NCI-H510A (cell line): ENCODE data around the gene GRB10.

Experiments used
- DNase-seq: peaks from one replicate; lab custom pipeline; 2025; lab: John Stamatoyannopoulos, UW

GRB10 gene

GRCh38 chr7:50669890-50670289 lies 112.8 kb downstream of the GRB10 start:
- no peak for DNase-seq

GRCh38 chr7:50667789-50668226 lies 114.9 kb downstream of the GRB10 start:
- no peak for DNase-seq

DNA sequence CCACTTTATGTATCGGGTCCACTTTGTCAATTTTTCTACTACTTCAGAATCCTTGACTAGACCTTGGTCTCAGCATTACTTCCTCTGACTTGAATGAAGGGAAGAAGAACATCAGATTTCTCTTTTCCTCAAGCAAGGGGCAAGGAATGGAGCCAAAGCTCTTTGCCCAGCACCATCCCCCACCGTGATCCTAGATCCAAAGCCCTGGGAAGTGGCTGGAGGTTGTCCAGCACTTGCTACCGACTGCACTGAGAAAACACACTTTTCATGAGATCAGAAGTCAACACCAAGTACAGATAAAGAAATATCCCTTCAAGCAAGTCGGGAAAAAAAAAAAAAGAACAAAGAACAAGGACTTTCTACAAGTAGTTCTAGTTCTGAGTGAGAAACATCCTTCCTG lies 115.4 kb downstream of the GRB10 start:
- no peak for DNase-seq

DNA sequence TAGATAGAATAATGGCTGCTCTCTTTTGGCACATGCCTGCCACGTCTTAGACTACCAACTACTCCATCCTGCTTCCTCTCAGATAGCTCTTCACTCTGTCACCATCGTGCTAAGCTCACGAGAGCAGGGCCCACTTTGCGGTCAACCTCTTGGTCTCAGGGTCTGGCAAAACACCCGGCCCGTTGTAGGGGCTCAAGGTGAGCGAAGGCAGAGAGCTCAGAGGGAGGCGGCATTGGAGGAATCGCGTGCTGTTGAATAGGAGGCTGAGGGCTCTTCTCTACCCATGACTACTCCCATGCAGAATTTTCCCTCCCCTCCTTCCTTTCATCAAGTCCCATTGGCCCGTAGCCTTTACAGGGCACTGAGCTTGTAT lies 116.6 kb downstream of the GRB10 start:
- DNase-seq: no peak

DNA sequence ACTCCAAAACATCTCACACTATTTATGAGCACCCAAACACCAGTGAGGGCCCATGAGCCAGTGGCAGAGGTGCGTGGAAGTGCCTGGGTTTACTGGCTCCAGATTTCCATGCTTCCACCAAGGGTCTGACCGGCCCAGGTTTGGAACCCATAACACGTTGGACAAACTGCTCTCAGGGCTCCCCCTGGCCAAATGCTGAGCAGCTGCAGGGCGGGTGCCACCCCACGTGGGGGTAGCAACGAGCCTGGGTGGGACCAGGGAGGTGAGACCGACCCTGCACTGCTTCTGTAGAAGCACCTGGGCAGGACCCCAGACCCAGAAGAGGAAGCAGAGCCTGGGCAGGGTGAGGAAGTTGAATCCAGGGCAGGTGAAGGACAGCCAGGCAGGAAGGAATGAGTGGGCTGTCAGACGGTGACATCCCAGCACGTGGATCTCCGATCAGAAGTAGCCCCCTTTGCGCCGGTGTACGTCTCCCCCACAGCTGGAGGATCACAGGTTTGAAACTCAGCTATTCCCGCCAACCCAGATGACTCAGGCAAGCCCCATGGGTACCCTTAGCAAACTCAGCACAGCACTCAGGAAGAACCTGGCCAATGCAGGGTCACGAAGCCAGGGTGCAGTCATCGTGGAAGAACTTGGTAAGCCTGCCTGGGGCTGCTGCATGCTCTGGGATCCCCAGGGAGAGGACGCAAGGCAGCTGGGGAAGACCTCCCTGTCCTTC lies 117.1 kb downstream of the GRB10 start:
- no peak for DNase-seq

DNA sequence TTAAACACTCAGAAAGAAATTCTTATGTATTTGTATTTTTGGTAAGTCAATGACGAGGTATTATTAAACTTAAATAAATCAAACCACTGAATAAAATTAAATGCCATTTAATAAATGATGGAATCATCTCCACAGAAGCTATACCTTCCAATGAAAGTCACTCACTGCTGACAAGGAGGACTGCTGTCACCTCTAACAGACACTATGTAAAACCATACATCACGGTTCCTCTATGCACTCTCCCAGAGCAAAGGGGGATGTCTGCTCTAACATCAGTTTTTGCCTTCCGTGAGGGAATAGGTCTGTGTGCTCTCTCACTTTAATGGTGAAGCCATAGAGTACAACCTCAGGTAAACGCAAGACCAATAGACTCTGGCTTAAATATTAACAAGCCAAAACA lies 117.8 kb downstream of the GRB10 start:
- DNase-seq: no peak

DNA sequence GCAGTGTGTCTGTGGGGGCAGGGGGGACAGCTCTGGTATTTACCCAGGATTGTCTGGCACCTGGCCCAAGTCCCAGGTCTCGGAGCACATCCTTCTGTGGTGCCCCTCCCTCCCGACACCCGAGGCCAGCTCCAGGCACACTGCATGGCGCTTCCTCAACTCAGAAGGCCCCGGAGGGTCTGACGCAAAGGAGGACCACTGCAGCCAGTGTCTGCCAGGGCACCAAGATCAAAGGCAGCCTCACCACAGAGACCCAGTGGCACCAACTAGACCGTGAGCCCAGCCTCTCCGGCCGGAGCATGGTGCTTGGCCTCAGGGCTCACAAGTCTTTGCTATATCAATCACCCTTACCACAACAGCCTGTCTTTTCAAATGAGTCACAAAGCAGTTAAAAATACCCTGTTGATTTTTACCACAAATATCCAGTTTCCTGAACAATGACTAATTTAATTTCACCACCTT lies 118.2 kb downstream of the GRB10 start:
- no peak for DNase-seq

GRCh38 chr7:50663396-50664102 lies 119.1 kb downstream of the GRB10 start:
- DNase-seq: no peak

DNA sequence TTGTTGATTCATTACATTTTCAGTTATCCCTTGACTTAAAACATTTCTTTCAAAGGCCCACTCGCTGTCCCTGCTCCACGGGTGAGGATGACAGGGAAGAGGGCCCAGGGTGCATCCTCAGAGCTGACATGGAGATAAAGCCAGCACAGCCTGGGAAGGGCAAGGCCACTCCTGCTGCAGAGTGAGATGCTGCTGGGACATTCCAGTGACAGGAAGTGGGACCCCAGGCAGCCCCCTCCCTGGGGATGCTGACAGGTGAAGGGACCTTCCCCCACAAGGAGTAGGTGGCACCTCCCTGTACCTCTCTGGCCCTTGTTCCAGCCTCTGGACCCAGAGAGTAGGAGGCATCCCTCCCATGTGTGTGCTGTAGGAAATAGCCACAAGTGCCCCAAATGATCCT lies 119.7 kb downstream of the GRB10 start:
- no peak for DNase-seq

- DNase-seq: no peak
Observed at GRCh38 chr7:50662041-50662694, 120.5 kb downstream of the GRB10 start.

DNA sequence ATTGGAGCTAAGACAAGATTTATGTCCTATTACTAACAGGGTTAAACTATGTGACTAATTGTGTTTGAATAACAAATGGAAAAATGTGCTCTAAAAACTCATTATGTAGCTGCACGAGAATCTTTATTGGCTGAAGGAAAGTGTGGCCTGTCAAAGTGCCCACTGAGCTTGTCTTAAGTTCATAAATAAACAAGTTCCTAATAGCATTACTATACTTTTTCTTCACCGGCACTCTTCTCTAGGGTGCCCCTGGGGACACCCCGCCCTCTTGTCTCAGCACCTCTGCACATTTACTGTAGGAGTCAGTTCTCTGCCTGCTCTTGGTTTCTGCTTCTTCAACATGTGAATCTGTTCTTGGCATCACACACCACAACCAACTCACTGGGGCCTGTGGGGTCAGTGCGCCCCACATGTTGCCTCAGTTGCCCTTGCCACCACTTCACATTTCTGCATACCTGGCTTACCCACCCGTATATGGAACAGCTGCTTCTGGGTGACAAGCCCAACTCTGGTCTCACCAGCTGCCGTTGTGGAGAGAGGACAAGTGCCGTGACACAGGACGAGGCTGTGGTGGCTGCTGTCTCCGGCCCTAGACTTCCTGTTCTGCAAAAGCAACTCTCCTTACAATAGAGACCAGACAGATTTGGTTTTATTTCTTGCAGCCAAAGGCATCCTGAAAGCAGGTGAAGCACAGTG lies 121.2 kb downstream of the GRB10 start:
- no peak for DNase-seq

- no peak for DNase-seq
Observed at GRCh38 chr7:50660830-50661175, 121.9 kb downstream of the GRB10 start.

DNA sequence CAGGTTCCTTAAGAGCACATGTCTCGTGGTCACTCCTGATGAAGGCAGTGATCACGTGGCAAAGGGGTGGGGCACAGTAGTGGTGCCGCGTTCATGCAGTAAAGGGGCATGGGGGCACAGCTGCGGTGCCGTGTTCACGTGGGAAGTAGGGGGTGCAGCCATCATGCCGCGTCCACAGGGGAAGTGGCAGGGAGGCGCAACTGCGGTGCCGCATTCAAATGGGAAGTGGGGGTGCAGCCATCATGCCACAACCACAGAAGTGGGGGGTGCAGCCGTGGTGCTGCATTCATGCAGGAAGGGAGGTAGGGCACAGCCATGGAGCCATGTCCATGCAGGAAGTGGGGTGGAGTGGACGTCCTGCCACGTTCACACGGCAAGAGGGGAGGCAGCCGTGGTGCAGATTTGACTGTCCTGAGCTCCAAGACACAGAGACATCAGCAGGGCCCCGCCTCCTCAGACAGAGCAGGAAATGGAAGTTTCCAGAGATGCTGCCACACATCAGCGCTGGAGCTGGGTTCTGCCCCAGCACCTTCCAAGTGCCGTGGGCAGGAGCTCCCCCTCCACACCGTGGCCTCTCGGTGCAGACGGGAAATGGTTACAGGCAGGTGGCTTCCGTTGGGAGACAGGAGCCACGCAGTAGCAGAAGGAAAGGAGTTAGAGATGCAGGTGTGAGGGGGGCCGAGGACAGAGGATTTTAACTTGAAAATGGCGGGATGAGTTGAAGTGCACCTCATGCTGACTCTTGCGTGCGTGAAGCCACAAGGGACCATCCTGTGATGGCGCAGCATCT lies 122.5 kb downstream of the GRB10 start:
- no peak for DNase-seq

GRCh38 chr7:50659329-50659965 lies 123.2 kb downstream of the GRB10 start:
- DNase-seq: no peak

DNA sequence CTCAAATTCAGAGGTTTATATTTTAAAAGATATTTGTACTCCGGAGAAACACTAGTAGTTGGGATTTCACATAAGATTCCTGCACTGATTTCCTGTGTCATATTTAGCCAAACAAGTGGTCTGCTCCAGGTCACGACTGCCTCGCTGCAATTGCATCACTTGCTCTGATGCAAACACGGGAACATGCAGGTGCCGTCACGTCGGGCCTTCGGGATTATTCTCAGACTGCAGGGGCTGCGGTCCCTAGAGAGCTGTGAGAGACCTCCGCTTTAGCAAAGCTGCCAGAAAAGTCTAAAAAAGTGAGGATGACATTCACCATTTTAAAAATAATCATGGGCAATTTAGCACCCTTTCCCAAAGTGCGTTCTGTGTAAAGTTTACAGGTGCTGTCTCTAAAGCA lies 124.0 kb downstream of the GRB10 start:
- DNase-seq: no peak

- DNase-seq: no peak
Observed at GRCh38 chr7:50657912-50658311, 124.8 kb downstream of the GRB10 start.

- no peak for DNase-seq
Observed at GRCh38 chr7:50657341-50657873, 125.3 kb downstream of the GRB10 start.

DNA sequence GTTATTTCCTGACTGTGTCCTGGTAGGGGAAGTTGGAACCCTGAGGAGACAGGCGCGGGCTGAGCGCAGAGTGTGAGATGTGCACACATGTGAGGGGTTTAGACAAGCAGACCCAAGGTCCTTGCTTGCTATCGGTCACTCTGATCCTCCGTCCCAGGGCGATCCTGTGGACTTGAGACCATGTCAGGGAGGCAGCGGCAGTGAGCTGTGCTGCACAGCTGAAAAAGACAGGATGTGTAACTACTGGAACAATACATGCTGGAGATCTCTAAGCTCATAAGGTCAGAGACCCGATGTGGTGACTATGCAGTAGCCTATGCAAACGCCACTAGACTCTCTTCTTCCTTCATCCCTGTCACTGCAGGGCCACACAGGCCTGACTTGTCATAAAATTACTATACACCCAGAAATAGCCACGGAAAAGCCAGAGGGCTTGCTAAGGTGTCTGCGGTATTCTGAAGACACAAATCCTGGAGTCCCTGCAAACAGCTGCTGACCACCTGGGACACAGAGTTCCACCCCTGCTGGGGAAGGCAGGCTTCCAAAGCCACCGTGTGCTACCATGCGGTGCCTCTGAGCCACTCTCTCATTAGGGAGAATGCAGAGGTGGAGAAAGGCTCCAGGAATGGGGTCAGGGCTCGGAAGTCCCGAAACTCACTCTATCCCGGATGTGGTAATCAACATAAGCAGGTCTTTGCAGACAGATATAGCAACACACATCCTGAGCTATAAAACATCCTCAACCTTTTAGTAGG lies 126.4 kb downstream of the GRB10 start:
- no peak for DNase-seq

DNA sequence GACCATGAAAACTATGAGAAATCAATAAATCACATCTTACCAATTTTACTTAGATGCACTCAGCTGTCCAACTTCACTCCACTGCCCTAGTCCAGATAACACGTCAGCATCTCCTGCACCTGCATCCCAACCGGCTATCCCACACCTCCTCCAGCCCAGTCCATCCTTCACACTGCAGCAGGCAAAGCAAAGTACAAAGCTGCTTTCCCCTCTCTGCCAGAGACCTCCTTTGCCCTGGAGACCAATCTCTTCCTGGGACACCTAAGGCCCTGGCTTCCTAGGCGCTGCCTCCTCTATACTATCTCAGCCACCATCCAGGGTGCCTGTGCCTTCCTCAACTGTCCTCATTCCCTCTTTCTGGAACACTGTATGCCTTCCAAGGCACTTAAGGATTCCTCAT lies 127.2 kb downstream of the GRB10 start:
- no peak for DNase-seq

DNA sequence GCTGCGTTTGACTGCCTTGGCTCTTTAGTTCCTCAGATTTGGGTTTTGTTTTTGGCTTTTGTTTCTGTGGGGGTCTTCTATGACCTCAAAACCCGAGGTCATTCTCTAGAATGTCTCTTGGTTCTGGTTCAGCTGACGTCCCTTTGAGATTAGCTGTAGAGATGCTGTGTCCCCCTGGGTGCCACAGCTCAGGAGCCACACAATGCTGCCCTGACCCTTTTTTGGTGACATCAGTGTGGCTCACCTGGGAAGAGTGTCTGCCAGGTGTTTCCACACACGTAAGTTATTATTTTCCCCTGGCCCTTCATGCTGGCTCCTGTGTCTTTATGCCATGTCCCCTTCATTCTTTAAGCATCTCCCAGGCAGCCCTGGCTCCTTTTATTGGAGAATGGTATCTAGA lies 127.7 kb downstream of the GRB10 start:
- no peak for DNase-seq
